GM18508 (cell line): ENCODE measurements around the gene FBXO21.

Source experiments
- ATAC-seq: cut with Tn5 transposase; IDR thresholded peaks from one replicate; pipeline ENCODE4 v1.9.1; 2021; ENCODE audit warnings: moderate number of reproducible peaks; ENCODE audit not compliant: insufficient read depth, unreplicated experiment

The FBXO21 gene

GRCh38 chr12:117142094-117142493 is 48.2 kb downstream of the FBXO21 start:
- ATAC-seq = no peak

- no peak for ATAC-seq
Observed at GRCh38 chr12:117141097-117141898, 49.0 kb downstream of the FBXO21 start.

- no peak for ATAC-seq
Observed at GRCh38 chr12:117140397-117141096, 49.7 kb downstream of the FBXO21 start.

GRCh38 chr12:117139025-117139717 is 51.1 kb downstream of the FBXO21 start:
- ATAC-seq = no peak

GRCh38 chr12:117134721-117135120 is 55.5 kb downstream of the FBXO21 start:
- no peak for ATAC-seq

- ATAC-seq = no peak
Observed at GRCh38 chr12:117134059-117134458, 56.2 kb downstream of the FBXO21 start.

- ATAC-seq = no peak
Observed at GRCh38 chr12:117130801-117131200, 59.5 kb downstream of the FBXO21 start.

GRCh38 chr12:117129391-117129790 is 60.9 kb downstream of the FBXO21 start:
- ATAC-seq = no peak

- ATAC-seq = no peak
Observed at GRCh38 chr12:117127933-117128823, 62.1 kb downstream of the FBXO21 start.

- no peak for ATAC-seq
Observed at GRCh38 chr12:117126335-117126734, 63.9 kb downstream of the FBXO21 start.

- ATAC-seq = no peak
Observed at GRCh38 chr12:117125767-117126166, 64.5 kb downstream of the FBXO21 start.

GRCh38 chr12:117125272-117125613 is 65.0 kb downstream of the FBXO21 start:
- no peak for ATAC-seq

GRCh38 chr12:117124421-117125271 is 65.6 kb downstream of the FBXO21 start:
- ATAC-seq = no peak

- ATAC-seq = no peak
Observed at GRCh38 chr12:117121441-117121840, 68.8 kb downstream of the FBXO21 start.

GRCh38 chr12:117120787-117121186 is 69.5 kb downstream of the FBXO21 start:
- ATAC-seq = no peak

GRCh38 chr12:117119592-117120198 is 70.6 kb downstream of the FBXO21 start:
- no peak for ATAC-seq

GRCh38 chr12:117118838-117119591 is 71.3 kb downstream of the FBXO21 start:
- ATAC-seq = no peak

GRCh38 chr12:117114784-117115183 is 75.5 kb downstream of the FBXO21 start:
- no peak for ATAC-seq
